ENCODE results near the gene CHDH.

CHDH gene

GRCh38 chr3:53842436-53843194 lies 3.6 kb downstream of the CHDH start:
- peaks cover 63% of the 10 kb centered on the region for H3K27me3 Mint-ChIP-seq (ENCODE audit: low read depth)
- H3K4me3 Mint-ChIP-seq: no peak overlapping the region
- H3K36me3 Mint-ChIP-seq (ENCODE audit: low read depth): no peaks in the 10 kb centered on the region
- no peak overlapping the region for H3K27ac Mint-ChIP-seq
- H3K4me1 Mint-ChIP-seq (ENCODE audit: low read depth): no peaks in the 10 kb centered on the region
- H3K9me3 Mint-ChIP-seq: no peaks in the 10 kb centered on the region

- H3K36me3 Mint-ChIP-seq (ENCODE audit: low read depth): no peaks in the 10 kb centered on the region
- H3K4me3 Mint-ChIP-seq: no peak overlapping the region
- H3K27ac Mint-ChIP-seq: no peak overlapping the region
- H3K9me3 Mint-ChIP-seq: no peaks in the 10 kb centered on the region
- peaks cover 51% of the 10 kb centered on the region for H3K27me3 Mint-ChIP-seq (ENCODE audit: low read depth)
- no peaks in the 10 kb centered on the region for H3K4me1 Mint-ChIP-seq (ENCODE audit: low read depth)
These were observed 4.9 kb downstream of the CHDH start for GRCh38 chr3:53841296-53841695.

GRCh38 chr3:53837331-53837730 lies 8.9 kb downstream of the CHDH start:
- H3K9me3 Mint-ChIP-seq: no peaks in the 10 kb centered on the region
- H3K27ac Mint-ChIP-seq: no peak overlapping the region
- no peaks in the 10 kb centered on the region for H3K36me3 Mint-ChIP-seq (ENCODE audit: low read depth)
- H3K4me1 Mint-ChIP-seq (ENCODE audit: low read depth): no peaks in the 10 kb centered on the region
- H3K4me3 Mint-ChIP-seq: no peak overlapping the region
- peaks cover 20% of the 10 kb centered on the region for H3K27me3 Mint-ChIP-seq (ENCODE audit: low read depth)

- H3K27ac Mint-ChIP-seq: no peak overlapping the region
- H3K4me3 Mint-ChIP-seq: no peak overlapping the region
- no peaks in the 10 kb centered on the region for H3K4me1 Mint-ChIP-seq (ENCODE audit: low read depth)
- peaks cover 17% of the 10 kb centered on the region for H3K27me3 Mint-ChIP-seq (ENCODE audit: low read depth)
- no peaks in the 10 kb centered on the region for H3K36me3 Mint-ChIP-seq (ENCODE audit: low read depth)
- no peaks in the 10 kb centered on the region for H3K9me3 Mint-ChIP-seq
These were observed 9.9 kb downstream of the CHDH start for GRCh38 chr3:53836084-53836872.

GRCh38 chr3:53835257-53835656 lies 11.0 kb downstream of the CHDH start:
- Mint-ChIP-seq H3K9me3 (no peaks in the 10 kb centered on the region), H3K4me1 (ENCODE audit: low read depth) (no peaks in the 10 kb centered on the region), H3K4me3 (no peak overlapping the region), H3K27ac (no peak overlapping the region), H3K36me3 (ENCODE audit: low read depth) (no peaks in the 10 kb centered on the region), H3K27me3 (ENCODE audit: low read depth) (peaks cover 10% of the 10 kb centered on the region)

GRCh38 chr3:53834429-53835095 lies 11.7 kb downstream of the CHDH start:
- no peak overlapping the region for H3K27ac Mint-ChIP-seq
- H3K4me3 Mint-ChIP-seq: no peak overlapping the region
- H3K27me3 Mint-ChIP-seq (ENCODE audit: low read depth): peaks cover 6% of the 10 kb centered on the region
- no peaks in the 10 kb centered on the region for H3K4me1 Mint-ChIP-seq (ENCODE audit: low read depth)
- no peaks in the 10 kb centered on the region for H3K9me3 Mint-ChIP-seq
- H3K36me3 Mint-ChIP-seq (ENCODE audit: low read depth): no peaks in the 10 kb centered on the region

- H3K9me3 Mint-ChIP-seq: no peaks in the 10 kb centered on the region
- H3K4me3 Mint-ChIP-seq: no peak overlapping the region
- H3K4me1 Mint-ChIP-seq (ENCODE audit: low read depth): no peaks in the 10 kb centered on the region
- H3K36me3 Mint-ChIP-seq (ENCODE audit: low read depth): no peaks in the 10 kb centered on the region
- no peak overlapping the region for H3K27ac Mint-ChIP-seq
- H3K27me3 Mint-ChIP-seq (ENCODE audit: low read depth): no peaks in the 10 kb centered on the region
These were observed 12.5 kb downstream of the CHDH start for GRCh38 chr3:53833700-53834099.

GRCh38 chr3:53833053-53833645 lies 13.1 kb downstream of the CHDH start:
- Mint-ChIP-seq H3K27ac (no peak overlapping the region), H3K9me3 (no peaks in the 10 kb centered on the region), H3K27me3 (ENCODE audit: low read depth) (no peaks in the 10 kb centered on the region), H3K4me1 (ENCODE audit: low read depth) (no peaks in the 10 kb centered on the region), H3K36me3 (ENCODE audit: low read depth) (no peaks in the 10 kb centered on the region), H3K4me3 (no peak overlapping the region)

- Mint-ChIP-seq H3K4me3 (no peak overlapping the region), H3K9me3 (no peaks in the 10 kb centered on the region), H3K27ac (no peak overlapping the region), H3K27me3 (ENCODE audit: low read depth) (peaks cover 16% of the 10 kb centered on the region), H3K4me1 (ENCODE audit: low read depth) (no peaks in the 10 kb centered on the region), H3K36me3 (ENCODE audit: low read depth) (no peaks in the 10 kb centered on the region)
These were observed 15.3 kb downstream of the CHDH start for GRCh38 chr3:53830944-53831343.

GRCh38 chr3:53829605-53830004 lies 16.6 kb downstream of the CHDH start:
- H3K27ac Mint-ChIP-seq: no peak overlapping the region

GRCh38 chr3:53828581-53828980 lies 17.6 kb downstream of the CHDH start:
- H3K4me3 Mint-ChIP-seq: no peak overlapping the region
- no peak overlapping the region for H3K27ac Mint-ChIP-seq
- no peaks in the 10 kb centered on the region for H3K4me1 Mint-ChIP-seq (ENCODE audit: low read depth)
- no peaks in the 10 kb centered on the region for H3K36me3 Mint-ChIP-seq (ENCODE audit: low read depth)
- H3K9me3 Mint-ChIP-seq: no peaks in the 10 kb centered on the region
- H3K27me3 Mint-ChIP-seq (ENCODE audit: low read depth): peaks cover 16% of the 10 kb centered on the region

More at GRCh38 chr3:53829605-53830004, 16.6 kb downstream of the CHDH start:
- H3K4me1 Mint-ChIP-seq (ENCODE audit: low read depth): no peaks in the 10 kb centered on the region
- H3K9me3 Mint-ChIP-seq: no peaks in the 10 kb centered on the region
- H3K27me3 Mint-ChIP-seq (ENCODE audit: low read depth): peaks cover 16% of the 10 kb centered on the region
- H3K4me3 Mint-ChIP-seq: no peak overlapping the region
- H3K36me3 Mint-ChIP-seq (ENCODE audit: low read depth): no peaks in the 10 kb centered on the region

- Mint-ChIP-seq H3K4me1 (ENCODE audit: low read depth) (no peaks in the 10 kb centered on the region), H3K27me3 (ENCODE audit: low read depth) (peaks cover 16% of the 10 kb centered on the region), H3K4me3 (no peak overlapping the region), H3K9me3 (no peaks in the 10 kb centered on the region), H3K27ac (no peak overlapping the region), H3K36me3 (ENCODE audit: low read depth) (no peaks in the 10 kb centered on the region)
These were observed 20.2 kb downstream of the CHDH start for GRCh38 chr3:53826048-53826447.

- Mint-ChIP-seq H3K27me3 (ENCODE audit: low read depth) (peaks cover 16% of the 10 kb centered on the region), H3K36me3 (ENCODE audit: low read depth) (no peaks in the 10 kb centered on the region), H3K27ac (no peak overlapping the region), H3K9me3 (no peaks in the 10 kb centered on the region), H3K4me1 (ENCODE audit: low read depth) (no peaks in the 10 kb centered on the region), H3K4me3 (no peak overlapping the region)
These were observed 21.4 kb downstream of the CHDH start for GRCh38 chr3:53824795-53825194.

- Mint-ChIP-seq H3K4me3 (no peak overlapping the region), H3K9me3 (no peaks in the 10 kb centered on the region), H3K4me1 (ENCODE audit: low read depth) (no peaks in the 10 kb centered on the region), H3K27ac (no peak overlapping the region), H3K27me3 (ENCODE audit: low read depth) (peaks cover 16% of the 10 kb centered on the region), H3K36me3 (ENCODE audit: low read depth) (no peaks in the 10 kb centered on the region)
These were observed 22.1 kb downstream of the CHDH start for GRCh38 chr3:53823956-53824657.
